ENCODE measurements around the gene MAP3K5.
A peak's percentile ranks its signal among the peaks of the same experiment; 100 is the strongest.
"Not testable (repeated sequence)": the region's sequence is repeated elsewhere in the genome, so short reads cannot be mapped to it uniquely, and the experiment has no call there.

MAP3K5 gene

DNA sequence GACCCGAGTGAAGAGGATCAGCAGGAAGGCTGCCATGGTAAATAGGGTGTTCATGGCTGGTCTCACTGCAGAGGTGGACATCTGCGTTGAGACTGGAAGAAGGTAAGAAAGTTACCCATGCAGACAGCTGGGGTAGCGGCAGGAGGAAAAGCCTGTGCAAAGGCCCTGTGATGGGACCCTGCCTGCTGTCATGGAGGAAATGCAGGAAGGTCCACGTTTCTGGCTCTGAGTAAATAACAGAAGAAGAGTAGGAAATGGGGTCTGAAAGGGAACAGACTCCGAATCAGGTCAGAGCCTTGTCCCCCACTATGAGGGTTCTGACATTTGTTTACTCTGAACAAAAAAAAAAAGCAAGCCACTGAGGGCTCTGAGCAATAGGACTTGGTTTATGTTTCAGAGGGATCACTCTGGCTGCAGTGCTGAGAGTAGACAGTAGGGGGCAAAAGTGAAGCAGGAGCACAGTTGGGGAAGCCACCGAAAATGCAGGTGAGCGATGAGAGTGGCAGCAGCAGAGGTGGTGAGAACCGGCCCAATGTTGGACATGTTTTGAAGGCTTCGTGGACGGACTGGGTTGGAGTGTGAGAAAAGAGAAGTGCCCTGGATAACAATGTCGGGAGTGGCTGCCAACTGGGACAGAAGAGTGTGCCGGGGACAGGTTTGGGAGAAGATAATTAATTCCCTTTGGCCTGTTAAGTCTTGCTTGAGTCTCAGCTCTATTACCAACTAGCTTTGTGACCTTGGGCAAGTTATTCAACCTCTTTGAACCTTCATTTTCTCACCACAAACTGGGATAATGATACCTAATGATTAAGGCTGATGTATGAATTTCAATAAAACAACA lies 184.1 kb downstream of the MAP3K5 start:
- Mint-ChIP-seq H3K27me3 (no peaks in the 10 kb centered on the region), H3K4me1 (ENCODE audit: low read depth) (peaks cover 11% of the 10 kb centered on the region), H3K27ac (no peak overlapping the region), H3K4me3 (no peak overlapping the region), H3K36me3 (ENCODE audit: low read depth) (peaks cover 40% of the 10 kb centered on the region), H3K9me3 (no peaks in the 10 kb centered on the region)

GRCh38 chr6:136607204-136607931 lies 184.9 kb downstream of the MAP3K5 start:
- Mint-ChIP-seq H3K9me3 (no peaks in the 10 kb centered on the region), H3K36me3 (ENCODE audit: low read depth) (peaks cover 40% of the 10 kb centered on the region), H3K4me3 (no peak overlapping the region), H3K27me3 (no peaks in the 10 kb centered on the region), H3K27ac (no peak overlapping the region), H3K4me1 (ENCODE audit: low read depth) (peaks cover 11% of the 10 kb centered on the region)

GRCh38 chr6:136604928-136605510 lies 187.3 kb downstream of the MAP3K5 start:
- H3K4me1 Mint-ChIP-seq (ENCODE audit: low read depth), result peaks cover 4% of the 10 kb centered on the region
- H3K27ac Mint-ChIP-seq, result no peak overlapping the region
- H3K36me3 Mint-ChIP-seq (ENCODE audit: low read depth), result peaks cover 30% of the 10 kb centered on the region
- H3K4me3 Mint-ChIP-seq, result no peak overlapping the region
- no peaks in the 10 kb centered on the region for H3K9me3 Mint-ChIP-seq
- H3K27me3 Mint-ChIP-seq, result no peaks in the 10 kb centered on the region

DNA sequence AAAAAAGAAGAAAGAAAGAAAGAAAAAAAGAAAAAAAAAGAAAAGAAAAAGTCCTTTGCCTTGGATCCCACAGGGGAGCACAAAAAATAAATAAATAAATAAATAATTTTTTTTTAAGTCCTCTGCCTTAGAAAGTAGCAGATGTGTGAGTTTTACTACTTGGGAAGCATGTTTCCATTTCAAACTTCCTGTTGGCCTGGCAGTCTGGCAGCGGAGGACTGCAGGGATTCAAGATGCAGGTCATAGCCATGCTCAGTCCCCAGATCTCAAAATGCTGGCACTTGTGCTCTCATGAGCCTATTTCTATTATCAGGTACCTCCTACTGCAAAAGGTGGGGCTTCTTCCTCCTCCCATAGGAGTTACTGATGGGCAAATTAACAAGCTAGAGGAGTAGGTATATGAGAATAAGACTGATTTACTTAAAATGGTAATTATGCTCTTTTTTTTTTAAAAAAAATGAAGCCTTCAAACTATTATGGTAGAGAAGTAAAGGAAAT lies 187.9 kb downstream of the MAP3K5 start:
- Mint-ChIP-seq H3K27me3 (no peaks in the 10 kb centered on the region), H3K4me3 (no peak overlapping the region), H3K9me3 (no peaks in the 10 kb centered on the region), H3K4me1 (ENCODE audit: low read depth) (no peaks in the 10 kb centered on the region), H3K36me3 (ENCODE audit: low read depth) (peaks cover 31% of the 10 kb centered on the region), H3K27ac (no peak overlapping the region)

GRCh38 chr6:136600818-136601217 lies 191.5 kb downstream of the MAP3K5 start:
- Mint-ChIP-seq H3K27me3 (no peaks in the 10 kb centered on the region), H3K27ac (no peak overlapping the region), H3K4me3 (no peak overlapping the region), H3K36me3 (ENCODE audit: low read depth) (peaks cover 46% of the 10 kb centered on the region), H3K9me3 (no peaks in the 10 kb centered on the region), H3K4me1 (ENCODE audit: low read depth) (no peaks in the 10 kb centered on the region)

- no peak overlapping the region for H3K27ac Mint-ChIP-seq
- no peak overlapping the region for H3K4me3 Mint-ChIP-seq
- H3K36me3 Mint-ChIP-seq (ENCODE audit: low read depth), result peaks cover 41% of the 10 kb centered on the region
- H3K9me3 Mint-ChIP-seq, result no peaks in the 10 kb centered on the region
- no peaks in the 10 kb centered on the region for H3K27me3 Mint-ChIP-seq
- H3K4me1 Mint-ChIP-seq (ENCODE audit: low read depth), result peaks cover 4% of the 10 kb centered on the region
Observed at GRCh38 chr6:136599329-136600011, 192.8 kb downstream of the MAP3K5 start.

DNA sequence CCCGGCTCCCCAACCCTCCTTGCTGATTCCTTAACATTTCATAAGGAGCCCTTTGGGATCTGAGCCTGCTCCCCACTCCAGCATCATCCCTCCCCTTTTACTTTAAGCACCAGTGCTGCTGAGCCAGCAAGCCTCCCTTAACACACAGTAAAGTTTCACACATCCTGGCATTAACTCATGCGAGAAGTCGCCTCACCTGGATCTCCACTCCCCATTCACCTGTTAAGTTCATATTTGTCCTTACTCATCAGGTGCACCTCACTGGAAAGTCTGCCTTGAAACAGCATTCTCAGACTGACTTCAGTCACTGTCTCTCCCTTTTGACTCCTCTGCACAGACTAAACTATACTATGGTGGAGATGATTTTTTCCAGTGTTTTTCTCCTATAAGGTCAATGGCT lies 194.2 kb downstream of the MAP3K5 start:
- Mint-ChIP-seq H3K4me1 (ENCODE audit: low read depth) (peaks cover 19% of the 10 kb centered on the region), H3K36me3 (ENCODE audit: low read depth) (peaks cover 43% of the 10 kb centered on the region), H3K9me3 (no peaks in the 10 kb centered on the region), H3K27me3 (no peaks in the 10 kb centered on the region), H3K4me3 (no peak overlapping the region), H3K27ac (no peak overlapping the region)

DNA sequence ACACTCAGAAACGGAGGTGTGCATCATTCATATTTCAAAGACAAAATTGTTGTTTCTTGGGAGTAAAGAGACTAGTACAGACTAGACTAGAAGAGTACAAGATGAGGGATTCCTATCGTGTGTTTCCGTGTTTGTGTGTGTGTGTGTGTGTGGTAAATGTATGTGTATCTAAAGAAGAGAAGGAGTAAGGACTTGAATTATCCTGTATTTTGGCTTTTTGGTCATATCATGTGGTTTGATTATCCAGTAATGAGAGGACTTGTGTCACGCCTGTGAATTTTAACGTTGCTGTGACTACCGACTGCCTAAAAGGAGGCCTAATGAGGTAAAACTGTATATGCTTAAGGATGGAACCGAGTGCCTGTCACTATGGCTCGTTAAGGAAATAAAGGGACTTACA lies 197.6 kb downstream of the MAP3K5 start:
- no peaks in the 10 kb centered on the region for H3K9me3 Mint-ChIP-seq
- peak overlapping the region; percentile 79 for H3K4me3 Mint-ChIP-seq
- no peaks in the 10 kb centered on the region for H3K27me3 Mint-ChIP-seq
- peak overlapping the region; percentile 97 for H3K27ac Mint-ChIP-seq
- peaks cover 27% of the 10 kb centered on the region for H3K4me1 Mint-ChIP-seq (ENCODE audit: low read depth)
- peaks cover 64% of the 10 kb centered on the region for H3K36me3 Mint-ChIP-seq (ENCODE audit: low read depth)

GRCh38 chr6:136593748-136594490 lies 198.4 kb downstream of the MAP3K5 start:
- Mint-ChIP-seq H3K4me1 (ENCODE audit: low read depth) (peaks cover 27% of the 10 kb centered on the region), H3K9me3 (no peaks in the 10 kb centered on the region), H3K27me3 (no peaks in the 10 kb centered on the region), H3K27ac (peak overlapping the region; percentile 97), H3K36me3 (ENCODE audit: low read depth) (peaks cover 64% of the 10 kb centered on the region), H3K4me3 (peak overlapping the region; percentile 79)

- H3K27me3 Mint-ChIP-seq, result no peaks in the 10 kb centered on the region
- no peaks in the 10 kb centered on the region for H3K9me3 Mint-ChIP-seq
- peak overlapping the region; percentile 97 for H3K27ac Mint-ChIP-seq
- peak overlapping the region; percentile 79 for H3K4me3 Mint-ChIP-seq
- peaks cover 27% of the 10 kb centered on the region for H3K4me1 Mint-ChIP-seq (ENCODE audit: low read depth)
- peaks cover 67% of the 10 kb centered on the region for H3K36me3 Mint-ChIP-seq (ENCODE audit: low read depth)
Observed at GRCh38 chr6:136592930-136593673, 199.2 kb downstream of the MAP3K5 start.

GRCh38 chr6:136591617-136592016 lies 200.7 kb downstream of the MAP3K5 start:
- H3K36me3 Mint-ChIP-seq (ENCODE audit: low read depth), result peaks cover 67% of the 10 kb centered on the region
- H3K27ac Mint-ChIP-seq, result no peak overlapping the region
- H3K4me3 Mint-ChIP-seq, result no peak overlapping the region
- peaks cover 27% of the 10 kb centered on the region for H3K4me1 Mint-ChIP-seq (ENCODE audit: low read depth)
- H3K9me3 Mint-ChIP-seq, result no peaks in the 10 kb centered on the region
- no peaks in the 10 kb centered on the region for H3K27me3 Mint-ChIP-seq

GRCh38 chr6:136590846-136591245 lies 201.4 kb downstream of the MAP3K5 start:
- H3K9me3 Mint-ChIP-seq, H3K27me3 Mint-ChIP-seq, H3K4me3 Mint-ChIP-seq: not testable (repeated sequence)
- peak overlapping the region; percentile 17 for H3K27ac Mint-ChIP-seq
- H3K4me1 Mint-ChIP-seq (ENCODE audit: low read depth), result peaks cover 27% of the 10 kb centered on the region
- H3K36me3 Mint-ChIP-seq (ENCODE audit: low read depth), result peaks cover 59% of the 10 kb centered on the region

DNA sequence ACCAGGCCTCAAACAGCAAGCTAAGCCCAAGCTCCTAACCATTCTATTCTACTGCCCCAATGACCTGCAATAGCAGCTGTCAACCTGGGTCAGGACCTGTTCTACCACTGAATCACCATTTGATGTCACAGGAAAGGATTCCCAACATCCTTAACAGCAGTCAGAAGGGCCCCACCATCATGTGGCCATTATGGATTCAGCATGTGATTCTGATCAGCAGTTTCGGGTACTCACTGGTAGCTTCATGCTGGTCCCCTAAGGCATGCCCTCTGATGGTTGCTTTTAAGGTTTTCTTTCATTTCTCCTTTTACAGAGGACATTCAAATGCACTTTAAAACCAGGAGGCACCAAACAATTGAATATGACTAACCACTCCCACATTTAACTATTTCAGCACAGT lies 204.8 kb downstream of the MAP3K5 start:
- H3K36me3 Mint-ChIP-seq (ENCODE audit: low read depth), result peaks cover 50% of the 10 kb centered on the region
- no peak overlapping the region for H3K4me3 Mint-ChIP-seq
- H3K27ac Mint-ChIP-seq, result no peak overlapping the region
- H3K27me3 Mint-ChIP-seq, result no peaks in the 10 kb centered on the region
- peaks cover 6% of the 10 kb centered on the region for H3K4me1 Mint-ChIP-seq (ENCODE audit: low read depth)
- H3K9me3 Mint-ChIP-seq, result no peaks in the 10 kb centered on the region

Measured in stimulated activated naive CD8-positive, alpha-beta T cell treated with anti-CD3 and anti-CD28 coated beads, Interleukin-15, Interleukin-2, amounts not matched to agents 100 ng/mL and 50 ng/mL, for 24 hours (primary cell).